ENCODE results near the gene ACAT2. TPM values are rescaled to one million over a fixed set of nuclear protein-coding genes. Genes with fewer than 3 reads are reported as not detected.
"Not testable (repeated sequence)": the region's sequence is repeated elsewhere in the genome, so short reads cannot be mapped to it uniquely, and the experiment has no call there.

Gene ACAT2
- polyA plus RNA-seq (ENCODE audit: insufficient read depth in 1 of 5, insufficient read length in 5 of 5, low replicate concordance in 1 of 5) = 10 to 100 TPM; 24.8 to 36.9 (median 34.5) TPM
- long read RNA-seq, donor 1, transcript ACAT2-201 (9 exons, 3,180 nt) = major isoform, 8 of 436 reads
- long read RNA-seq, donor 1, partial matches to known transcripts = 423 of 436 reads
- long read RNA-seq, donor 1, other reads (novel, unspliced or antisense) = 5 of 436 reads
- long read RNA-seq, donor 2, transcript ACAT2-201 (9 exons, 3,180 nt) = major isoform, 20 of 207 reads
- long read RNA-seq, donor 2, partial matches to known transcripts = 142 of 207 reads
- long read RNA-seq, donor 2, other reads (novel, unspliced or antisense) = 45 of 207 reads
- long read RNA-seq, donor 3, transcript ACAT2-201 (9 exons, 3,180 nt) = major isoform, 7 of 300 reads
- long read RNA-seq, donor 3, partial matches to known transcripts = 222 of 300 reads
- long read RNA-seq, donor 3, other reads (novel, unspliced or antisense) = 70 of 300 reads
- long read RNA-seq, donor 4, partial matches to known transcripts = 0 of 2 reads
- long read RNA-seq, donor 4, other reads (novel, unspliced or antisense) = 0 of 2 reads
- long read RNA-seq, donor 5, transcript ACAT2-201 (9 exons, 3,180 nt) = major isoform, 24 of 25 reads
- long read RNA-seq, donor 5, partial matches to known transcripts = 0 of 25 reads
- long read RNA-seq, donor 5, other reads (novel, unspliced or antisense) = 0 of 25 reads
- long read RNA-seq, donor 6, transcript ACAT2-201 (9 exons, 3,180 nt) = major isoform, 17 of 151 reads
- long read RNA-seq, donor 6, partial matches to known transcripts = 133 of 151 reads
- long read RNA-seq, donor 6, other reads (novel, unspliced or antisense) = 0 of 151 reads
- long read RNA-seq, donor 7, transcript ACAT2-201 (9 exons, 3,180 nt) = major isoform, 12 of 271 reads
- long read RNA-seq, donor 7, partial matches to known transcripts = 171 of 271 reads
- long read RNA-seq, donor 7, other reads (novel, unspliced or antisense) = 88 of 271 reads
- long read RNA-seq, donor 8, transcript ACAT2-201 (9 exons, 3,180 nt) = major isoform, 5 of 205 reads
- long read RNA-seq, donor 8, partial matches to known transcripts = 164 of 205 reads
- long read RNA-seq, donor 8, other reads (novel, unspliced or antisense) = 34 of 205 reads

- peak; percentile 91 to 93 for DNase-seq
These were observed at the start of gene ACAT2 for GRCh38 chr6:159761873-159762680. Gene ACAT2, plus strand, starts transcription at chr6:159762045. Its CDS starts 43 bp downstream, at chr6:159762088.

- DNase-seq = not testable (repeated sequence)
These were observed 49.5 kb upstream of the ACAT2 start for GRCh38 chr6:159712389-159712788.

- no peak for DNase-seq
These were observed 47.9 kb upstream of the ACAT2 start for GRCh38 chr6:159713984-159714383.

GRCh38 chr6:159714404-159714803 lies 47.4 kb upstream of the ACAT2 start:
- DNase-seq = no peak

GRCh38 chr6:159715166-159715565 lies 46.7 kb upstream of the ACAT2 start:
- no peak for DNase-seq

- no peak for DNase-seq
These were observed 46.2 kb upstream of the ACAT2 start for GRCh38 chr6:159715605-159716004.

- DNase-seq = no peak
These were observed 45.4 kb upstream of the ACAT2 start for GRCh38 chr6:159716247-159717096.

GRCh38 chr6:159718634-159719033 lies 43.2 kb upstream of the ACAT2 start:
- DNase-seq = no peak

- no peak for DNase-seq
These were observed 42.6 kb upstream of the ACAT2 start for GRCh38 chr6:159719287-159719686.

GRCh38 chr6:159720708-159721107 lies 41.1 kb upstream of the ACAT2 start:
- DNase-seq = no peak

GRCh38 chr6:159721981-159722380 lies 39.9 kb upstream of the ACAT2 start:
- not testable (repeated sequence) for DNase-seq

- DNase-seq = no peak
These were observed 39.2 kb upstream of the ACAT2 start for GRCh38 chr6:159722655-159723054.

- DNase-seq = no peak
These were observed 38.6 kb upstream of the ACAT2 start for GRCh38 chr6:159723259-159723658.

- no peak for DNase-seq
These were observed 37.1 kb upstream of the ACAT2 start for GRCh38 chr6:159724778-159725177.

GRCh38 chr6:159725208-159725607 lies 36.6 kb upstream of the ACAT2 start:
- DNase-seq = not testable (repeated sequence)

GRCh38 chr6:159726255-159726917 lies 35.5 kb upstream of the ACAT2 start:
- DNase-seq = no peak

GRCh38 chr6:159726918-159727716 lies 34.7 kb upstream of the ACAT2 start, which contains the start of gene WTAP:
Gene WTAP, plus strand, starts transcription at chr6:159727506. Its CDS starts 8,760 bp downstream, at chr6:159736266.
- peak; percentile 93 to 94 for DNase-seq

GRCh38 chr6:159727717-159728445 lies 34.0 kb upstream of the ACAT2 start:
- DNase-seq = peak; percentile 59 to 67

Measured in right lung (tissue), 10 donors.